Effector memory CD4-positive, alpha-beta T cell (primary cell): ENCODE measurements around the gene NPAS2.

Source experiments
- DNase-seq, 3 donors: peaks; one replicate each; pipeline ENCODE4 v3.0.0-alpha.2; 2020
- H3K27ac ChIP-seq: 2 replicates; pipeline ENCODE4 v1.7.0; 2013; ENCODE audit warnings: mild to moderate bottlenecking, low read length, moderate library complexity; ENCODE audit not compliant: insufficient read depth, poor library complexity, severe bottlenecking
- H3K27me3 ChIP-seq: replicated peaks from 2 replicates; pipeline ENCODE4 v1.7.0; 2013; ENCODE audit warnings: mild to moderate bottlenecking, low read length; ENCODE audit not compliant: insufficient read depth, control insufficient read depth, poor library complexity, severe bottlenecking
- H3K36me3 ChIP-seq: 2 replicates; pipeline ENCODE4 v1.7.0; 2013; ENCODE audit warnings: mild to moderate bottlenecking, low read length, moderate library complexity; ENCODE audit not compliant: control insufficient read depth, insufficient read depth
- H3K4me1 ChIP-seq: 2 replicates; pipeline ENCODE4 v1.7.0; 2013; ENCODE audit warnings: low read length, mild to moderate bottlenecking; ENCODE audit not compliant: control insufficient read depth, insufficient read depth, poor library complexity, severe bottlenecking
- H3K4me3 ChIP-seq: 2 replicates; pipeline ENCODE4 v1.7.0; 2013; ENCODE audit warnings: low read length, low read depth, mild to moderate bottlenecking; ENCODE audit not compliant: insufficient read depth, poor library complexity, severe bottlenecking
- H3K9me3 ChIP-seq: 2 replicates; pipeline ENCODE4 v1.7.0; 2013; ENCODE audit warnings: mild to moderate bottlenecking, low read length, moderate library complexity; ENCODE audit not compliant: control insufficient read depth

Gene NPAS2

GRCh38 chr2:100793220-100793619, 26.7 kb upstream of the NPAS2 start:
- DNase-seq: no peak
- Histone ChIP-seq H3K36me3 (no peaks in the 10 kb centered on the region), H3K27ac (no peak overlapping the region), H3K4me1 (no peaks in the 10 kb centered on the region), H3K27me3 (no peaks in the 10 kb centered on the region), H3K4me3 (no peak overlapping the region), H3K9me3 (no peaks in the 10 kb centered on the region)

GRCh38 chr2:100793982-100794381, 26.0 kb upstream of the NPAS2 start:
- DNase-seq: no peak
- no peaks in the 10 kb centered on the region for H3K36me3 ChIP-seq

GRCh38 chr2:100796499-100797100, 23.3 kb upstream of the NPAS2 start:
- Histone ChIP-seq H3K27me3 (no peaks in the 10 kb centered on the region), H3K9me3 (no peaks in the 10 kb centered on the region), H3K4me1 (no peaks in the 10 kb centered on the region), H3K27ac (no peak overlapping the region), H3K4me3 (no peak overlapping the region), H3K36me3 (no peaks in the 10 kb centered on the region)
- no peak for DNase-seq

More at GRCh38 chr2:100793982-100794381, 26.0 kb upstream of the NPAS2 start:
- H3K4me1 ChIP-seq: no peaks in the 10 kb centered on the region
- H3K27ac ChIP-seq: no peak overlapping the region
- no peak overlapping the region for H3K4me3 ChIP-seq
- H3K27me3 ChIP-seq: no peaks in the 10 kb centered on the region
- no peaks in the 10 kb centered on the region for H3K9me3 ChIP-seq

- H3K4me1 ChIP-seq: no peaks in the 10 kb centered on the region
These were observed 20.3 kb upstream of the NPAS2 start for GRCh38 chr2:100799686-100800085.

GRCh38 chr2:100800915-100801314, 19.0 kb upstream of the NPAS2 start:
- no peak overlapping the region for H3K4me3 ChIP-seq
- no peaks in the 10 kb centered on the region for H3K27me3 ChIP-seq
- DNase-seq: no peak
- H3K4me1 ChIP-seq: no peaks in the 10 kb centered on the region
- H3K9me3 ChIP-seq: no peaks in the 10 kb centered on the region
- H3K27ac ChIP-seq: no peak overlapping the region
- H3K36me3 ChIP-seq: no peaks in the 10 kb centered on the region

More at GRCh38 chr2:100799686-100800085, 20.3 kb upstream of the NPAS2 start:
- H3K4me3 ChIP-seq: no peak overlapping the region
- H3K9me3 ChIP-seq: no peaks in the 10 kb centered on the region
- H3K36me3 ChIP-seq: no peaks in the 10 kb centered on the region
- no peaks in the 10 kb centered on the region for H3K27me3 ChIP-seq
- H3K27ac ChIP-seq: no peak overlapping the region
- no peak for DNase-seq

GRCh38 chr2:100801402-100801801, 18.5 kb upstream of the NPAS2 start:
- Histone ChIP-seq H3K4me3 (no peak overlapping the region), H3K4me1 (no peaks in the 10 kb centered on the region), H3K27me3 (no peaks in the 10 kb centered on the region), H3K27ac (no peak overlapping the region), H3K9me3 (no peaks in the 10 kb centered on the region), H3K36me3 (no peaks in the 10 kb centered on the region)
- no peak for DNase-seq

- no peaks in the 10 kb centered on the region for H3K4me1 ChIP-seq
- H3K27ac ChIP-seq: no peak overlapping the region
- H3K27me3 ChIP-seq: no peaks in the 10 kb centered on the region
- no peaks in the 10 kb centered on the region for H3K36me3 ChIP-seq
- H3K9me3 ChIP-seq: no peaks in the 10 kb centered on the region
- DNase-seq: no peak
- H3K4me3 ChIP-seq: no peak overlapping the region
These were observed 17.9 kb upstream of the NPAS2 start for GRCh38 chr2:100802066-100802465.

- no peaks in the 10 kb centered on the region for H3K36me3 ChIP-seq
- H3K9me3 ChIP-seq: no peaks in the 10 kb centered on the region
- no peaks in the 10 kb centered on the region for H3K4me1 ChIP-seq
- H3K4me3 ChIP-seq: no peak overlapping the region
- no peak for DNase-seq
- H3K27me3 ChIP-seq: no peaks in the 10 kb centered on the region
- H3K27ac ChIP-seq: no peak overlapping the region
These were observed 16.6 kb upstream of the NPAS2 start for GRCh38 chr2:100803334-100803733.

GRCh38 chr2:100806550-100806949, 13.4 kb upstream of the NPAS2 start:
- Histone ChIP-seq H3K9me3 (no peaks in the 10 kb centered on the region), H3K4me1 (no peaks in the 10 kb centered on the region), H3K36me3 (no peaks in the 10 kb centered on the region), H3K27me3 (no peaks in the 10 kb centered on the region), H3K4me3 (no peak overlapping the region), H3K27ac (no peak overlapping the region)
- DNase-seq: no peak

- no peak overlapping the region for H3K27ac ChIP-seq
- no peak overlapping the region for H3K4me3 ChIP-seq
- no peaks in the 10 kb centered on the region for H3K27me3 ChIP-seq
- H3K9me3 ChIP-seq: no peaks in the 10 kb centered on the region
- no peak for DNase-seq
- no peaks in the 10 kb centered on the region for H3K4me1 ChIP-seq
- H3K36me3 ChIP-seq: no peaks in the 10 kb centered on the region
These were observed 12.2 kb upstream of the NPAS2 start for GRCh38 chr2:100807707-100808106.
